GM18505 (cell line): Measurements from ENCODE around the gene MARCKS.
"Not testable (repeated sequence)": the region's sequence is repeated elsewhere in the genome, so short reads cannot be mapped to it uniquely, and the experiment has no call there.

ENCODE experiments used
- ATAC-seq: cut with Tn5 transposase; IDR thresholded peaks from one replicate; pipeline ENCODE4 v1.9.1; 2021; ENCODE audit not compliant: unreplicated experiment
- POLR2A ChIP-seq: IDR thresholded peaks from 4 replicates; pipeline ENCODE4 v1.6.1; 2011; ENCODE audit warnings: borderline replicate concordance; ENCODE audit not compliant: insufficient read depth, insufficient read length; ENCODE audit errors: extremely low read depth

Gene MARCKS

DNA sequence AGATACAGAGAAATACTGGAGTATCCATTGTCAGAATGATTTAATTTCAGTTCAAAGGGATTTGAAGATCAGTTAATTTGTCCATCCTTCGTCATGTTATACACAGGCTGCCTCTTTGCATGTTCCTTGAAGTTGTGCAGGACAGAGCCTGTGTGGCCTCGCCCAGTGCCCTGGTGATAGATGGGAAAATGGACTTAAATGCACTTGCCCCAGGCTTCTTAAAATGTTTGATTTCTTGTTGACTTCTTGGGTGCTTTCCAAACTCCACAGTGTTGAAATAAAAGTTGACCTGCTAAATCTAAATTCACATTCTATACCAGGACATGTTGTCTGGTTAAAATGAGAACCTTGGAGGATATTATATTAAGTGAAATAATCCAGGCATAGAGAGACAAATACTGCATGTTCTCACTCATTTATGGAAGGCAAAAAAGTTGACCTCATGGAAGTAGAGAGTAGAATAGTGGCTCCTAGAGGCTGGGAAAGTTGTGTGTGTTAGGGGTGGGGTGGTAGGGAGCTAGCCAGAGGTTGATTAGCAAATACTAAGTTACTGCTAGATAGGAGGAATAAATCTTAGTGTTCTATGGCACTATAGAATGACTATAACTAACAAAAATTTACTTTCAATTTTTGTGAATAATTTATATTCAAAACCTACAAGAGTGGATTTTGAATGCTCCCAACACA is 25.3 kb downstream of the MARCKS start:
- no peak for ATAC-seq
- TF ChIP-seq POLR2A = no peak

GRCh38 chr6:113884011-113884410 is 26.9 kb downstream of the MARCKS start:
- no peak for TF ChIP-seq POLR2A

GRCh38 chr6:113886512-113886911 is 29.4 kb downstream of the MARCKS start:
- no peak for ATAC-seq
- no peak for TF ChIP-seq POLR2A

More at GRCh38 chr6:113884011-113884410, 26.9 kb downstream of the MARCKS start:
- ATAC-seq = no peak

DNA sequence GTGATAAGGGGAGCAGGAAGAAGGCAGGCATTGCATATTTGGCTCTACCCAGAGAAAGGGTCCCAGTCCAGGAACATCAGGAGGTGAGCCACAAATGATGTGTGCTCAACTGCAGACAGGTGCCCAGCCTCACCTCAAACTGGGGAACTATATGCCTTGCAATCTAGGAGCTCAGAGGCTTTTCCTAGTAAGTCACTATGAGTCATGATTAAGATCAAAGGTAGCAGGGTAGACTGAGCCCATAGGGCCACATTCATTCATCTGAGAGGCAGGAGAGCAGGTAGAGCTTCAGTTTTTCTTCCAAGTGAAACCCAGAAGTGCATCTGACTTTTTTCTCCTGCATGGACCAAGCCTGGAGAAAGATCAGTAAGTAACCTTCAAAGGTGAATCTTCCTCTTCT is 31.3 kb downstream of the MARCKS start:
- no peak for ATAC-seq
- TF ChIP-seq POLR2A = no peak

DNA sequence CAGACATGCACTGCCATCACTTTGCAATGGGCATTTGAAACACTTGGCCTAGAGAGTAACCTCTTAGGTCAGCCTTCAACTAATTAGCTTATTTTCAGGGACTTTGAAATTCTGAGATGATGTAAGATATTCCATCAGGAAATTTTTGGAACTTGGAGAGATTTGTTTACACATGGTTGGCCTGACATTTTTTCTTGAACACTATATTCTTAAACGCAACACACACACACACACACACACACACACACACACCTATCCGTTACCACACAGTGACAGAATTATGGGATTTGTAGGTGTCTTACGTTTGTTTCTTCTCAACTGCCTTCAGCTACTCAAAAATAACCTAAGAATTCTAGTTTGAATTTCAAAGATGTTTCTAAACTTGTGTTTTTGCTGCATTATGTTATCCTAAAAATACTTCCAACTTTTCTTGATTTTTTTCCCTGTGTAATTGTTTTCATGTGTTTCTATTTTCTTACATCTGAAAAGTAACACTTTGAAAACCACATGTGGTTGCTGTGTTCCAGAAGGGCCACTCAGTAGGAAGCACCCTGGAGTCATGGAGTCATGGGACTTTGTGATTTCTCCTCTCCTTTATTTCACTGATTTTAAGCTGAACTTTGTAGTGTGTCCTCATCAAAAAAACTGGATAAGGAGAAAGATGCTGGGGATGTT is 31.9 kb downstream of the MARCKS start:
- ATAC-seq = no peak
- no peak for TF ChIP-seq POLR2A

DNA sequence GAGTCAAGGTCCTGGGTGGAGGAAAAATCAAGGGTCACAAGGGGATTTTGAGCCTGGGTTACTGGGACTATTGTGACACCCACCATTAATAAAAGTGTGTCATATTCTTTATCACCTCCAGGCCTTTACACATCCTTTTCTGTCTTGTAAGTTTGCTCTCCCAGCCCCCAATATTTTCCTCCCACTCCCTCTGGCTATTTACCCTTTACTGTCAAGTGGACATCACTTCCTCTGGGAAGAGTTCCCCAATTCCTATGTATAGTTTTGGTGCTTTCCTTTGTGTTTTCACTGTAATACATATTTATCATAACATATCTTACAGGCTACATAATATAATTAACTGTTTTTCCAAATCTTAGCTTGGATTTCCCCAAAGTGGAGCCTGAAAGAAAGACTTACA is 36.3 kb downstream of the MARCKS start:
- ATAC-seq = no peak
- TF ChIP-seq POLR2A = no peak

GRCh38 chr6:113893866-113894265 is 36.7 kb downstream of the MARCKS start:
- no peak for ATAC-seq
- TF ChIP-seq POLR2A = no peak

DNA sequence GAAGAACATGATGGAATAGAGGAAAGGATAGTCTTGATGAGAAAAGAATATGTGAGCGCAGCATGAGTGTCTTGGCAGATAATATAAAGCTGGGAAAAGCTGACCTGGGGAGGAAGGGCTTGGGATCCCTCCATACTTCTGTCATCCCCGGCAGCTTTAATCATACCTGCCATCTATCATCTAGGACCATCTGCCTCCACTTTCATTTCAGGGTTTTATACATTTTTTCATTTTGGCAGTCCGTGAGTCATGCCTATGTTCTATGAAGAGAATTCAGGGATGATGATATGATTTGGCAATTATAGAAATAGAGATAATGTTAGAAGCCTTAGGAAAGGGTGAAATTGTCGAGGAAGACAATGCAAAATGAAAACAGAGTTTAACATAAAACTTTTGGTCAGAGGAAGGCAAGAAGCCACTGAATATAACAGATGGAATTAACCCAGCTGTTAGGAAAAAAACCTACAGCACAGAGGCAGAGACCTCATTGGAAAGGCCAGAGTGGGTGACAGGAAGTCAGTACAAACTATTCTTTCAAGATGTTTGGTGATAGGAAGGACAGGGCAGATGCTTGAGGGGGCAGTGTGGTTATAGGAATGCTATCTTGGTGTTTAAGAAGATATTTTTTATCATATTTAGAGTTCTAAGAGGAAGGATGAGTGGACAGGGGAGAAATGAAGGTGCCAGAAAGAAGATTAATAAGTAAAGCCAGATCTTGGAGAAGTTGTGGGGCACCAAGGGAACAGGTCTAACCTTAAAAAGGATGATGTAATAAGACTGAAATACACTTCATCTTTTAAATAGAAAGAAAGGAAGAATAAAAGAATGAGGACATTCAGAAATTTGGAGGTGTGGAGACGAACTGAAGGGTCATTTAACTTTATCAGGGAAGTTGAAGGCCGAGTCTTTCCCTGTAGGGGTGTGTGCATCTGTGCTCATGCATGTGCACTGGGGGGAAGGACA is 37.8 kb downstream of the MARCKS start:
- ATAC-seq = no peak
- no peak for TF ChIP-seq POLR2A

- no peak for ATAC-seq
- no peak for TF ChIP-seq POLR2A
Observed at GRCh38 chr6:113901482-113901881, 44.3 kb downstream of the MARCKS start.

DNA sequence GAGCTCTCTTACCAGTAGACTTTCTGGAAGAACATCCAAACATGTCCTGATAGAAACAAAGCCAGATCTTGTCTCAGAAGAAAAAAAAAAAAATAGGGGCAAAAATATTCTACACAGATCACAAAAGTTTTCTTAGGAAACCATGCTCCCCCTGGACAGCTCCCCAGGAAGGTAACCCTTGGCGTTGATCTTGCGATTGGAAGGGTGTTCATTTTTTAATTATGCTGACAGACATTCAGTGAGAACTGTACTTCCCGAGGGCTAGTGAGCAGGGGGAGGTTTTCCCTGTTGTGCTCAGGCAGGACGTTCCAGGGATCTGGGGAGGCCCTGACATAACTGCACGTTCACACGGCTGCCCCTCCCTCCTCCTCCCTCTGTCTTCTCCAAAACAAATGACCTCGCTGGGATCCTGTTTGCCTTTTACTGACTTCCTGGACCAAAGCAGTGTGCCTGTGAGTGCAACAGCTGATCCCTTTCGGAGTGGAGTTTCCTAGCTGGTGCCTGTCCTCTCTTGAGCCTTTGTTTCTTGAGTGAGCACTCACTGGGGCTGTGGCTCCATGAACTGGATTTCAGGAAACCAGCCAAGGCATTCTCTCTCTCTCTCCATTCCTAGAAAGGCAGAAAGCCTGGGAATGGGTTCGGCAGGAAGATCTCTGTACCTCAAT is 46.7 kb downstream of the MARCKS start:
- ATAC-seq = no peak
- no peak for TF ChIP-seq POLR2A

GRCh38 chr6:113907102-113907815 is 50.1 kb downstream of the MARCKS start:
- TF ChIP-seq POLR2A = no peak
- no peak for ATAC-seq

GRCh38 chr6:113908801-113909200 is 51.7 kb downstream of the MARCKS start:
- TF ChIP-seq POLR2A = no peak
- no peak for ATAC-seq

DNA sequence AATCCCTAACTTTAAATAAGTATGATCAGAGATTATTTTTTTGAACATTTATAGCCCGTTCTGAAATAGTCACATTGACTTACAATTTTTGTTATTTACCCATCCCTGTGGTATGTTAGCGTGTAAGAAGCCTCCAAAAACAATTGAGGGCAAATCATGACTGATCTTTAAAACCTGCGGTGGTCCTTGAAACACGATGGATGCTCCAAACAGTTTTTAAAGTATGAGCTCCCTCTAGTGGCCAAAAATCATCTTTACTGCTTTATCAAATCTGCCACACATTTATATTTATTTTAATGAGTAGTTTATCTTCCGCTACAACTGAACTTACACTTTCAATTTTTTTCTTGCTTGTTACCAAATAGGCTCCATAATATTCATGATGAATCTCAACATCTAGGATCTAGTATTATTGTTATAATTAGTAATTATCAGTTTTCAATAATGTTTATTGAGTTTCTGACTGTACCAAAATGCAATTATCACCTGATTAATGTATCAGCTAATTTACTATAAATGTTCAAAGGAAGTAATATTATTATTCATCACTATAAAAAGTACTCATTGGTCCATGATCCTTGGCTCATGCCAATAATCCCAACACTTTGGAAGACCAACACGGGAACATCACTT is 52.2 kb downstream of the MARCKS start:
- ATAC-seq = no peak
- no peak for TF ChIP-seq POLR2A

- not testable (repeated sequence) for ATAC-seq
Observed at GRCh38 chr6:113910285-113910684, 53.1 kb downstream of the MARCKS start.
